ENCODE measurements around the gene LRMDA.

The LRMDA gene

DNA sequence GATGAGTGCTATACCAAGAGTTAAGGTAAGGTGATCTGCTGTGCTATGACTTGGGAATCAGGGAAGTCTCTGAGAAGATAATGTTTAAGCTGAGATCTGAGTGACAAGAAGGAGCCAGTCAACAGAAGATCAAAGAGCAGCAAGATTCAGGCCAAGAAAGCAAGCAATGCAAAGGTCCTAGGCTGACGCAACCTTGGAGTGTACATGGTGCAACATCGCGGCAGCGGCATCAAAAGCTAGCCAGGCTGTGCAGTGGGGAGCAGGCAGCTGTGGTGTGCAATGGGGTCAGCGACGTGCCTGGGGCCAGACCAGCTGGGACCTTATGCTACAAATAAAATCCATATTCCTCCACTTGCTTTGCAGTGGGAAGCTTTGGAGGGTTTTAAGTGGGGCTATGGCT is 324.1 kb downstream of the LRMDA start:
- DNase-seq, result no peak
- Histone ChIP-seq H3K36me3 (no peaks in the 10 kb centered on the region), H3K27me3 (ENCODE audit: insufficient read depth, low read depth, severe bottlenecking) (no peaks in the 10 kb centered on the region), H3K27ac (no peak overlapping the region), H3K9me3 (ENCODE audit: severe bottlenecking) (peaks cover 4% of the 10 kb centered on the region), H3K4me3 (ENCODE audit: low read depth, low read length) (no peak overlapping the region)
- TF ChIP-seq, protein P1, sequence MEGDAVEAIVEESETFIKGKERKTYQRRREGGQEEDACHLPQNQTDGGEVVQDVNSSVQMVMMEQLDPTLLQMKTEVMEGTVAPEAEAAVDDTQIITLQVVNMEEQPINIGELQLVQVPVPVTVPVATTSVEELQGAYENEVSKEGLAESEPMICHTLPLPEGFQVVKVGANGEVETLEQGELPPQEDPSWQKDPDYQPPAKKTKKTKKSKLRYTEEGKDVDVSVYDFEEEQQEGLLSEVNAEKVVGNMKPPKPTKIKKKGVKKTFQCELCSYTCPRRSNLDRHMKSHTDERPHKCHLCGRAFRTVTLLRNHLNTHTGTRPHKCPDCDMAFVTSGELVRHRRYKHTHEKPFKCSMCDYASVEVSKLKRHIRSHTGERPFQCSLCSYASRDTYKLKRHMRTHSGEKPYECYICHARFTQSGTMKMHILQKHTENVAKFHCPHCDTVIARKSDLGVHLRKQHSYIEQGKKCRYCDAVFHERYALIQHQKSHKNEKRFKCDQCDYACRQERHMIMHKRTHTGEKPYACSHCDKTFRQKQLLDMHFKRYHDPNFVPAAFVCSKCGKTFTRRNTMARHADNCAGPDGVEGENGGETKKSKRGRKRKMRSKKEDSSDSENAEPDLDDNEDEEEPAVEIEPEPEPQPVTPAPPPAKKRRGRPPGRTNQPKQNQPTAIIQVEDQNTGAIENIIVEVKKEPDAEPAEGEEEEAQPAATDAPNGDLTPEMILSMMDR (IDR thresholded peaks at IDR 0.05; ENCODE audit: low read depth, low read length), result no peak

DNA sequence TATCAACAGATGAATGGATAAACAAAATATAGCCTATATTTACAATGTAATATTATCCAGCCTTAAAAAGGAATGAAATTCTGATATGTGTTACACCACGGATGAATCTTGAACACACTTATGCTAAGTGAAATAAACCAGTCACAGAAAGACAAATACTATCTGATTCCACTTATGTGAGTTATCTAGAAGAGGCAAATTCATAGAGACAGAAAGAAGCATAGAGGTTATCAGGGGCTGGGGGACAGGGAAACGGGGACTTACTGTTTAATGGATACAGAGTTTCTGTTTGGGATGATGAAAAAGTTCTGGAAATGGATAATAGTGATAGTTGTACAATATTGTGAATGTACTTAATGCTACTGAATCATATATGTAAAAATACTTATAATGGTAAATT is 329.9 kb downstream of the LRMDA start:
- TF ChIP-seq, protein P1 (IDR thresholded peaks at IDR 0.05; ENCODE audit: low read depth, low read length), result no peak

DNA sequence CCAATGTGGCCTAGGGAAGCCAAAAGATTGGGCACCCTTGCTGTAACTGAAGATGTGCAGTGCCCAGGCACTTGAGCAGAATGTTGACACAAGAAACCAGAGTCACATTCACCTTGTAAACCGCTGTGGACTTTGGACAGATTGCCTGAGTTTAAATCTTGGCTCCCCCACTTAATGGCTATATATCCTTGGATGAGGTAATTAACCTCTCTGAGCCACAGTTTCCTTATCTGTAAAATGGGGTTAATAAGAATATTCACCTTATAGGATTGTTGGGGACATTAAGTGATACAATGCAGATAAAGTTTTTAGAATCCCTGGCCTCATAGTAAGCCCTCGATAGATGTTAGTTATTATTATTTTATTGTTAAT is 331.0 kb downstream of the LRMDA start:
- Histone ChIP-seq H3K36me3 (no peaks in the 10 kb centered on the region), H3K9me3 (ENCODE audit: severe bottlenecking) (no peaks in the 10 kb centered on the region), H3K27ac (no peak overlapping the region), H3K4me3 (ENCODE audit: low read depth, low read length) (no peak overlapping the region), H3K27me3 (ENCODE audit: insufficient read depth, low read depth, severe bottlenecking) (no peaks in the 10 kb centered on the region)
- no peak for DNase-seq
- TF ChIP-seq, protein P1 (IDR thresholded peaks at IDR 0.05; ENCODE audit: low read depth, low read length), result no peak

More for the DNA sequence above, 329.9 kb downstream of the LRMDA start:
- DNase-seq, result no peak
- no peaks in the 10 kb centered on the region for H3K36me3 ChIP-seq
- H3K9me3 ChIP-seq (ENCODE audit: severe bottlenecking), result no peaks in the 10 kb centered on the region
- H3K27me3 ChIP-seq (ENCODE audit: insufficient read depth, low read depth, severe bottlenecking), result no peaks in the 10 kb centered on the region
- no peak overlapping the region for H3K27ac ChIP-seq
- H3K4me3 ChIP-seq (ENCODE audit: low read depth, low read length), result no peak overlapping the region

DNA sequence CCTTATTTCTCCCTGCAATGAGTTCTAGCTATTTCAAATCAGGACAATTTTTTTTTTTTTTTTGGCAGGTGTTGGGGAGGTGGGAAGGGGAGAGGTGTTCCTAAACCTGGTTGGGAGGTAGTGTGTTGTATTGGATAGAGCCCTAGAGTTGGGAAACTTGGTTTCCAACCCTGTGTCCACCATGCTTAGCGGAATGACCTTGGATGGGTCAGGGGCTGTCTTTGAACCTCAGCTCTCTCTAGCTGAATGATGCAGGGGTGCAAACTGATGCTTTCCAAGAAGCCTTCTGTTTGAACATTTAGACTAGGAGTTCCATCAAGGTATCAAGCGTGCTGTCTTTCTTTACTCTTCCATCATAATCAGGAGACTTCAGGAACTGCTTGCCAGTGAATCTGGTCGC is 332.2 kb downstream of the LRMDA start:
- Histone ChIP-seq H3K4me3 (ENCODE audit: low read depth, low read length) (no peak overlapping the region), H3K9me3 (ENCODE audit: severe bottlenecking) (no peaks in the 10 kb centered on the region)

DNA sequence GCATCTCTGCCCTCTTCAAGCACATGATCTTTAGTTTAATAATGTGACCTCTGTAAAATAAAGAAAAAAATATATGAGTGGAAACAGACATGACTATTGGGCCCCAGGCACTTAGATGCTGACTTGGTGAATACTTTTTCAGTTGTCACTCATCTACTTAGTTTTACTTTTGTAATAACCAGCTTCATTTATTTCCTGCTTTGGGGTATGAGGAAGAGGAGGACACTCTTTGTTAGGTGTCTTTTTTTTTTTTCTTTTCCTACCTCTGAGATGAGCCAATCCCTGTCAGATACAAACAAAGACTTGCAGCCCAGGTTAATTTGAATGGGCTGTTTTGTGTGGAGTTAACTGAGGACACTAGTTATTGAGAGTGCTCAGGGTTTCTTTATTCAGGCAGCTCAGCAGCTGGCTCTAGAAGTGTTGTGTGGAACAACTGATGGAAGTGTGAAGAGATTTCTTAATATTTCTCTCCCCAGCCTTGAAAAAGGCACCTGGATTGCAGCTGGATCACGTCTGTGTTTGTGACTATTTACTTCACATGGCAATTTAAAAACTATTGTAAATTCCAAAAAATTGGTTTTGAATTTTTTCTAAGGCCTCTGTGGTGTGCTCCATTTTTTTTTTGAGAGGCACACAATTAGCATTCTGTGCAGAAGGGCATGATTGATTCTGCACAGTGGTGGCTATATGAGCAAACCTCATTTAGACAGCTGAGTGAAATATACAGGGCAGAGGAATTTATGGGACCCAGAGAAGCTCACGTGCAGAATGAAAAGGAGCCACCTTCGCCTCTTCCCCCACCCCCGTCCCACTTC is 333.8 kb downstream of the LRMDA start:
- Histone ChIP-seq H3K27ac (no peak overlapping the region), H3K9me3 (ENCODE audit: severe bottlenecking) (no peaks in the 10 kb centered on the region), H3K36me3 (no peaks in the 10 kb centered on the region), H3K4me3 (ENCODE audit: low read depth, low read length) (no peak overlapping the region), H3K27me3 (ENCODE audit: insufficient read depth, low read depth, severe bottlenecking) (no peaks in the 10 kb centered on the region)
- DNase-seq, result no peak
- TF ChIP-seq, protein P1 (IDR thresholded peaks at IDR 0.05; ENCODE audit: low read depth, low read length), result no peak

More for the DNA sequence above, 332.2 kb downstream of the LRMDA start:
- no peaks in the 10 kb centered on the region for H3K27me3 ChIP-seq (ENCODE audit: insufficient read depth, low read depth, severe bottlenecking)
- DNase-seq, result no peak
- no peak overlapping the region for H3K27ac ChIP-seq
- TF ChIP-seq, protein P1 (IDR thresholded peaks at IDR 0.05; ENCODE audit: low read depth, low read length), result no peak
- H3K36me3 ChIP-seq, result no peaks in the 10 kb centered on the region

DNA sequence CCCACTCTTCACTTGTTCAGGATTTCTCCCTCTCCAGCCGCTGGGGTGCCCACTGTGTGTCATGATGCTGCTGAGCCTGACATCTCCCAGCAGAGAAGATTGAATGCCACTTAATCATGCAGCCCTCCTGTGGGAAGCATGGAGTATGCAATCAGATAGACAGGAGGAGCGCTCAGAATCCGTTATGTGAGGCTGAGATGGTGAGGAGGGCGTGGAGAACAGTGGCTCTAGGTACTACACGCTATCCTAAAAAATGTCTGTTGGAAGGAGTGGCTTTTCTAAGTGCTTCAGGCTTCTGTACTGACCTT is 334.3 kb downstream of the LRMDA start:
- H3K27me3 ChIP-seq (ENCODE audit: insufficient read depth, low read depth, severe bottlenecking), result no peaks in the 10 kb centered on the region
- H3K36me3 ChIP-seq, result no peaks in the 10 kb centered on the region
- no peaks in the 10 kb centered on the region for H3K9me3 ChIP-seq (ENCODE audit: severe bottlenecking)
- no peak overlapping the region for H3K4me3 ChIP-seq (ENCODE audit: low read depth, low read length)
- no peak for DNase-seq
- no peak overlapping the region for H3K27ac ChIP-seq
- TF ChIP-seq, protein P1 (IDR thresholded peaks at IDR 0.05; ENCODE audit: low read depth, low read length), result no peak

Measured in WERI-Rb-1 (cell line).